HepG2 (cell line): ENCODE data around the gene DCC. TPM values are rescaled to one million over a fixed set of nuclear protein-coding genes. Genes with fewer than 3 reads are reported as not detected.

ENCODE experiments used
- ATAC-seq: fragments of 200-7000 bp; cut with Tn5 transposase; 3 replicates; pipeline ENCODE4 v1.9.1; 2020; ENCODE audit warnings: mild to moderate bottlenecking, moderate library complexity
- BruUV-seq: library from RNA; stranded (reverse); fragments of 400-500 nt; replicated peaks from 2 replicates; lab custom pipeline; 2021; lab: Mats Ljungman, UMichigan
- CTCF ChIA-PET: fragments of 300-600 bp; formaldehyde crosslinking; extraction: SDS; loops from one replicate; lab custom pipeline; 2021; ENCODE audit warnings: low total read pairs, inconsistent platforms, low intra/inter-chr PET ratio; lab: Yijun Ruan, JAX
- POLR2A ChIA-PET: fragments of 350-600 bp; sonication (Branson Sonifier 250); formaldehyde crosslinking; loops from one replicate; lab custom pipeline; 2020; ENCODE audit warnings: antibody characterized with exemption, inconsistent platforms; lab: Yijun Ruan, JAX
- DNase-seq: peaks from one replicate; pipeline ENCODE4 v3.0.0-alpha.2; 2015; ENCODE audit warnings: low spot score
- FAIRE-seq: peaks from 3 replicates; lab custom pipeline; 2011; peaks lifted over from hg19 to GRCh38; lab: Jason Lieb, UNC
- H2AFZ ChIP-seq: one replicate; pipeline ENCODE4 v1.6.1; 2011; ENCODE audit warnings: low read length, inconsistent platforms
- H3K27ac ChIP-seq: fragments of 300-600 bp; 3 replicates; pipeline ENCODE4 v1.8.0; 2011; ENCODE audit warnings: mixed run types, mild to moderate bottlenecking, mixed read lengths, low read length, inconsistent platforms; ENCODE audit not compliant: insufficient read depth; ENCODE audit errors: extremely low read length
- H3K27me3 ChIP-seq, 2 experiments: fragments of 200-600 bp in 1 of 2; 2 replicates in 1 of 2; 3 replicates in 1 of 2; pipeline versions ENCODE4 v1.6.0 to v1.8.0; 2011; ENCODE audit warnings: low read length in 2 of 2, mild to moderate bottlenecking in 2 of 2, moderate library complexity in 2 of 2, inconsistent platforms in 1 of 2; ENCODE audit not compliant: insufficient read depth in 2 of 2, control insufficient read depth in 1 of 2
- H3K36me3 ChIP-seq, 2 experiments: fragments of 200-600 bp in 1 of 2; replicated peaks in 1 of 2; 2 replicates in 1 of 2; 3 replicates in 1 of 2; pipeline versions ENCODE4 v1.5.1 to v1.8.0; 2011; ENCODE audit warnings: low read length in 2 of 2, inconsistent platforms in 1 of 2; ENCODE audit not compliant: insufficient read depth in 2 of 2, control insufficient read depth in 1 of 2
- H3K4me1 ChIP-seq: 2 replicates; pipeline ENCODE4 v1.5.1; 2012; ENCODE audit warnings: low read length, inconsistent platforms; ENCODE audit not compliant: insufficient read depth
- H3K4me2 ChIP-seq: 2 replicates; pipeline ENCODE4 v1.6.0; 2011; ENCODE audit warnings: low read depth, low read length, inconsistent platforms
- H3K4me3 ChIP-seq, 3 experiments: fragments of 200-600 bp in 1 of 3; sonication (generic), shearing (Covaris generic) in 1 of 3; replicated peaks in 1 of 3; 2 replicates each; pipeline ENCODE4 v1.5.1; 2011 to 2016; ENCODE audit warnings: low read length in 3 of 3, inconsistent platforms in 2 of 3, low read depth in 2 of 3, mild to moderate bottlenecking in 2 of 3, control low read depth in 1 of 3, mixed read lengths in 1 of 3; ENCODE audit not compliant: insufficient read depth in 1 of 3
- H3K79me2 ChIP-seq: one replicate; pipeline ENCODE4 v1.6.1; 2011; ENCODE audit warnings: low read length, inconsistent platforms; ENCODE audit not compliant: insufficient read depth
- H3K9ac ChIP-seq: 2 replicates; pipeline ENCODE4 v1.6.0; 2011; ENCODE audit warnings: mild to moderate bottlenecking, low read depth, low read length, inconsistent platforms; ENCODE audit not compliant: insufficient read depth
- H3K9me3 ChIP-seq: 2 replicates; pipeline ENCODE4 v1.5.1; 2012; ENCODE audit warnings: mild to moderate bottlenecking, low read length
- H4K20me1 ChIP-seq: 2 replicates; pipeline ENCODE4 v1.6.0; 2011; ENCODE audit warnings: inconsistent platforms, mild to moderate bottlenecking, low read length, moderate library complexity; ENCODE audit not compliant: insufficient read depth
- CREM ChIP-seq, 2 experiments: sonication (generic) in 1 of 2; formaldehyde crosslinking in 1 of 2; IDR thresholded peaks; 2 replicates each; pipeline versions ENCODE4 v1.4.0 to v1.6.1; 2016 to 2020; ENCODE audit warnings: antibody characterized with exemption in 1 of 2, mild to moderate bottlenecking in 1 of 2, missing genetic modification reagents in 1 of 2
- FOXK1 ChIP-seq: sonication (generic); formaldehyde crosslinking; IDR thresholded peaks from 2 replicates; pipeline ENCODE4 v1.4.0; 2020; ENCODE audit warnings: low read depth, missing genetic modification reagents, borderline replicate concordance
- KDM3A ChIP-seq: IDR thresholded peaks from 2 replicates; pipeline ENCODE4 v1.6.1; 2018; ENCODE audit warnings: low read depth, missing compliant biosample characterization
- MBNL3 ChIP-seq: fragments of 250-450 bp; sonication (Bioruptor Pico); conservative IDR thresholded peaks from 2 replicates; pipeline ENCODE4 v1.8.0; 2022; ENCODE audit warnings: mild to moderate bottlenecking, inconsistent platforms
- MNT ChIP-seq: fragments of 450-650 bp; IDR thresholded peaks from 2 replicates; pipeline ENCODE4 v1.6.1; 2016
- MYPOP ChIP-seq: sonication (generic); formaldehyde crosslinking; IDR thresholded peaks from 2 replicates; pipeline ENCODE4 v1.8.1; 2023; ENCODE audit warnings: mild to moderate bottlenecking, moderate library complexity, missing genetic modification reagents
- PAF1 ChIP-seq: IDR thresholded peaks from 2 replicates; pipeline ENCODE4 v1.6.1; 2016; ENCODE audit warnings: missing genetic modification reagents, missing compliant biosample characterization
- SP2 ChIP-seq: sonication (generic); formaldehyde crosslinking; IDR thresholded peaks from 2 replicates; pipeline ENCODE4 v1.5.1; 2020; ENCODE audit warnings: mild to moderate bottlenecking, missing genetic modification reagents
- ZBTB25 ChIP-seq: IDR thresholded peaks from 2 replicates; pipeline ENCODE4 v1.6.1; 2018; ENCODE audit warnings: missing genetic modification reagents
- ZBTB38 ChIP-seq: sonication (generic); formaldehyde crosslinking; IDR thresholded peaks from 2 replicates; pipeline ENCODE4 v1.5.1; 2020; ENCODE audit warnings: mild to moderate bottlenecking, missing genetic modification reagents
- ZNF12 ChIP-seq: sonication (generic); formaldehyde crosslinking; IDR thresholded peaks from 2 replicates; pipeline ENCODE4 v1.5.0; 2020; ENCODE audit warnings: missing genetic modification reagents
- ZNF18 ChIP-seq: sonication (generic); formaldehyde crosslinking; IDR thresholded peaks from 2 replicates; pipeline ENCODE4 v1.8.0; 2022; ENCODE audit warnings: mild to moderate bottlenecking, missing genetic modification reagents; ENCODE audit not compliant: insufficient replicate concordance
- ZNF224 ChIP-seq: sonication (generic); formaldehyde crosslinking; IDR thresholded peaks from 2 replicates; pipeline ENCODE4 v1.5.0; 2020; ENCODE audit warnings: mild to moderate bottlenecking, missing genetic modification reagents
- ZNF263 ChIP-seq: sonication (generic); formaldehyde crosslinking; IDR thresholded peaks from 2 replicates; pipeline ENCODE4 v1.4.0; 2020; ENCODE audit warnings: missing genetic modification reagents
- ZNF274 ChIP-seq: sonication (generic); formaldehyde crosslinking; IDR thresholded peaks from 2 replicates; pipeline ENCODE4 v1.5.1; 2020; ENCODE audit warnings: mild to moderate bottlenecking, missing genetic modification reagents
- ZNF44 ChIP-seq: sonication (generic); formaldehyde crosslinking; IDR thresholded peaks from 2 replicates; pipeline ENCODE4 v1.5.1; 2020; ENCODE audit warnings: mild to moderate bottlenecking, missing genetic modification reagents
- WGBS: methylation state at CpG from one replicate; pipeline ENCODE4 v1.1.6; 2017; ENCODE audit warnings: low lambda C conversion rate; 5-methylcytosine and 5-hydroxymethylcytosine counted together
- in situ Hi-C: cut with HindIII; loops from 2 replicates; pipeline ENCODE4 v1.10.0; 2017; ENCODE audit warnings: low pct_unique_long_range_greater_than_20kb; ENCODE audit not compliant: extremely low pct_ligation_motif_present
- intact Hi-C: fragments of 100-400 bp; cut with micrococcal nuclease; formaldehyde crosslinking; loops from one replicate; pipeline ENCODE4 v1.10.0; 2022; ENCODE audit not compliant: unreplicated experiment
- polyA plus RNA-seq, 8 experiments: library from polyadenylated mRNA; depleted of rRNA in 3 of 8; stranded (reverse) in 7 of 8; unstranded in 1 of 8; fragments of >200 nt; fragmentation: Illumina TruSeq in 4 of 8; extraction: Trizol in 4 of 8; gene quantifications; 2 replicates each; pipeline versions ENCODE4 v1.2.1 to v1.2.3, GENCODE V29; 2011 to 2016; ENCODE audit warnings: low read depth in 4 of 8, missing spikeins in 1 of 8, mixed read lengths in 1 of 8; ENCODE audit not compliant: insufficient read depth in 1 of 8
- total RNA-seq, 5 experiments: library from RNA; depleted of rRNA; stranded (reverse); fragments of >200 nt; fragmentation: Illumina TruSeq; extraction: Trizol; gene quantifications; 2 replicates each; pipeline ENCODE4 v1.2.3, GENCODE V29; 2016; ENCODE audit warnings: low read depth in 1 of 5
- TF ChIP-seq, protein P1 (sequence below): sonication (generic); formaldehyde crosslinking; IDR thresholded peaks from 2 replicates; pipeline ENCODE4 v1.5.1; 2020; ENCODE audit warnings: missing genetic modification reagents, mild to moderate bottlenecking, borderline replicate concordance

The DCC gene
- total and polyA plus RNA-seq, 2 of the 13 experiments (the other 11 are each of a cell fraction or from before 2014, with no cell fraction given): not detected

DNA sequence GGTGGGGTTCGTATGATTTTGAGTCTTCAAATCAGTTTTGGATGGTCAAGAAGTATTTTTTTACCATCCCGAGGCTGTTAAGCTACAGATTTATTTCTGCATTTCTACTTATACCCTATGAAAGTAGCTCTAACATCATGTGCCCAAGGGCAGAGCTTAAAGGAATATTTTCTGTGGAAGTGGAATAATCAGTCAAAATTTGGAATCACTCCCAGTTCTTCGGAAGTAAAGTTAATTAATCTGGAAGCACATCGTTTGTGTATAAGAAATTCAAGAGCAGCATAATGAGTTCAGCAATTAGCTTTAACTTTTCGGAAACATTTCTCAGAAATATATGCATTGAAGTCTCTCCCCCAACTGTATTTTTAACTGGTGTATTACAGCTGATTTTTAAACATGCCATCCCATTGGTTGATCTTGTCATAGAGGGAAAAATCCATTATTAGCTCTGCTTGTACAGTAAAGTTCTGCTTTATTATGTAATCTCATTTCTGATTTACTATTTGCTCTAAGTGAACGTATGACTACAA is 510.1 kb downstream of the DCC start:
- no peak overlapping the region for H2AFZ ChIP-seq
- ChIA-PET CTCF (no interaction called here), POLR2A (no interaction called here)
- no peak for DNase-seq
- intact Hi-C loops (no loop called here), in situ Hi-C loops (loop anchor here (25.0 kb wide), 1 partner anchor 88 kb away; no protein-coding TSS in a partner anchor)
- H3K9me3 ChIP-seq: peaks cover 36% of the 10 kb centered on the region
- H3K27ac ChIP-seq: no peak overlapping the region
- no peak for ATAC-seq
- no peaks in the 10 kb centered on the region for H3K36me3 ChIP-seq
- H4K20me1 ChIP-seq: no peaks in the 10 kb centered on the region
- no peak for FAIRE-seq
- TF ChIP-seq ZNF44 (CRISPR knock-in tag): no peak
- no peak for TF ChIP-seq FOXK1 (CRISPR knock-in tag)
- no peak for TF ChIP-seq ZNF12 (CRISPR knock-in tag)
- TF ChIP-seq ZBTB38 (CRISPR knock-in tag): no peak
- no peak for TF ChIP-seq CREM (IDR thresholded peaks at IDR 0.05)
- no peak for TF ChIP-seq CREM (CRISPR knock-in tag; IDR thresholded peaks at IDR 0.05)
- TF ChIP-seq MBNL3 (CRISPR knock-in tag): no peak
- TF ChIP-seq, protein P1, sequence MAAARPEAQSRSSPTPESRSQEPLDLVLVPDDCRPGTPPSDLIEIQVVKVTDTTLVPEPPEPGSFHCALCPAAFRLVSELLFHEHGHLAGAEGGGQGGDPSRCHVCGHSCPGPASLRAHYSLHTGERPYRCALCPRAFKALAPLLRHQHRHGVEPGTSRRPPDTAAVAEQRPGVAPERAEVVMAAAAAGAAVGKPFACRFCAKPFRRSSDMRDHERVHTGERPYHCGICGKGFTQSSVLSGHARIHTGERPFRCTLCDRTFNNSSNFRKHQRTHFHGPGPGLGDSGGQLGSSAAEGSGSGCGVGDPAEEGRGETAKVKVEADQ (CRISPR knock-in tag): no peak
- no peak for TF ChIP-seq ZNF18 (CRISPR knock-in tag)
- no peak for TF ChIP-seq MNT
- TF ChIP-seq MYPOP (CRISPR knock-in tag): no peak
- TF ChIP-seq PAF1 (CRISPR knock-in tag): no peak
- no peak for TF ChIP-seq ZBTB25 (CRISPR knock-in tag)
- TF ChIP-seq ZNF224 (CRISPR knock-in tag): no peak
- no peak for TF ChIP-seq KDM3A
- no peak for TF ChIP-seq ZNF274 (CRISPR knock-in tag)
- TF ChIP-seq ZNF263 (CRISPR knock-in tag): no peak
- no peak for TF ChIP-seq SP2 (CRISPR knock-in tag)
- BruUV-seq: no TSS peak
- no peak overlapping the region for H3K4me3 ChIP-seq
- H3K79me2 ChIP-seq: no peaks in the 10 kb centered on the region
- no peaks in the 10 kb centered on the region for H3K4me1 ChIP-seq
- no peak overlapping the region for H3K9ac ChIP-seq
- 9% methylated on average over 6 of the region's 6 CpGs for WGBS
- H3K27me3 ChIP-seq: no peaks in the 10 kb centered on the region; a peak in 1 of 5 replicates
- no peak overlapping the region for H3K4me2 ChIP-seq
